Dedifferentiated amniotic fluid mesenchymal stem cell (primary cell): ENCODE results near the gene SHFL.

Experiments used
- DNase-seq: peaks from one replicate; pipeline ENCODE4 v3.0.0-alpha.2; 2016; ENCODE audit errors: extremely low spot score

The SHFL gene

DNA sequence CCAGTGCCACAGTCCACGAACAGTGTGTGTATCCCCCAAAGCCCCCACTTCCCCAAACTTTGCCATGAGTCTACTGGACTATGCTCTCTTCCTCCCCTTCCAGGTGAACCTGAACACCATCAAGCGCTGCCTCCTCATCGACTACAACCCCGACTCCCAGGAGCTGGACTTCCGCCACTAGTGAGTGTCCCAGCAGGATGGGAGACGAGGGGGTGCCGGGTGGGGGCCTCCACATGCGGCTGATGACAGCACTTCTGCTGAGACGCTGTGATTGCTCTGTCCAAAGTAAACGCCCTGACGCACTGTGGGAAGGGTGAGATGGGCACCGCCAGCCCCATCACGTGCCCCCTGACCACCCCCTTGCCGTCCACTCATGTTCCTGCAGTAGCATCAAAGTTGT is 23.4 kb downstream of the SHFL start:
- DNase-seq: no peak

DNA sequence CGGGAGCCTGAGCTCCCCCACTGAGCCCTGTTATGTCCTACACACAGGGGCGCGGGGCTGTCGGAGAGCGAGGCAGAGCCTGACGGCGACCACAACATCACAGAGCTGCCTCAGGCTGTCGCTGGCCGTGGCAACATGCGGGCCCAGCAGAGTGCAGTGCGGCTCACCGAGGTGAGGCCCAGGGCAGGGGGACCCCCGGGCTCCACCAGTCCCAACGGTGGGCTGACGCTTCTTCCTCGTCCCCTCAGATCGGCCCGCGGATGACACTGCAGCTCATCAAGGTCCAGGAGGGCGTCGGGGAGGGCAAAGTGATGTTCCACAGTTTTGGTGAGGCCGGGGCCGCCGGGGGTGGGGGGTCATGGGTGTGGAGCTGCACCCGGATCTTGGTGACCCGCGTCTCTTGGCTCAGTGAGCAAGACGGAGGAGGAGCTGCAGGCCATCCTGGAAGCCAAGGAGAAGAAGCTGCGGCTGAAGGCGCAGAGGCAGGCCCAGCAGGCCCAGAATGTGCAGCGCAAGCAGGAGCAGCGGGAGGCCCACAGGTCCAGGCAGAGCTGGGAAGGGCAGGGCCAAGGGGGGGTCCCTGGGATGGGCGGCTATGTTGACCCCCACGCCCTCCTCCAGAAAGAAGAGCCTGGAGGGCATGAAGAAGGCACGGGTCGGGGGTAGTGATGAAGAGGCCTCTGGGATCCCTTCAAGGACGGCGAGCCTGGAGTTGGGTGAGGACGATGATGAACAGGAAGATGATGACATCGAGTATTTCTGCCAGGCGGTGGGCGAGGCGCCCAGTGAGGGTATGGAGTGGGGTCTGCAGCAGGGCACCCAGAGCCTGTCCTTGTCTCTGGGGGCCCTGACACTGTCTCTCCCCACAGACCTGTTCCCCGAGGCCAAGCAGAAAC is 24.2 kb downstream of the SHFL start:
- no peak for DNase-seq

DNA sequence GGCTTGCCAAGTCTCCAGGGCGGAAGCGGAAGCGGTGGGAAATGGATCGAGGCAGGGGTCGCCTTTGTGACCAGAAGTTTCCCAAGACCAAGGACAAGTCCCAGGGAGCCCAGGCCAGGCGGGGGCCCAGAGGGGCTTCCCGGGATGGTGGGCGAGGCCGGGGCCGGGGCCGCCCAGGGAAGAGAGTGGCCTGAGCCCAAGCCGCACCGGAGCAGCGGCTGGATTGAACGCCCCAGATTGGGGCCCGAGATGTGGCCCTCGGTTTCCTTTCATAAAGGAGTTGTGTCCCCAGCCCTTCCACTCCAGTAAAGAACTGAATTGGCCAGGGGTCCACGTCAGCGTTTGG is 24.8 kb downstream of the SHFL start:
- no peak for DNase-seq

DNA sequence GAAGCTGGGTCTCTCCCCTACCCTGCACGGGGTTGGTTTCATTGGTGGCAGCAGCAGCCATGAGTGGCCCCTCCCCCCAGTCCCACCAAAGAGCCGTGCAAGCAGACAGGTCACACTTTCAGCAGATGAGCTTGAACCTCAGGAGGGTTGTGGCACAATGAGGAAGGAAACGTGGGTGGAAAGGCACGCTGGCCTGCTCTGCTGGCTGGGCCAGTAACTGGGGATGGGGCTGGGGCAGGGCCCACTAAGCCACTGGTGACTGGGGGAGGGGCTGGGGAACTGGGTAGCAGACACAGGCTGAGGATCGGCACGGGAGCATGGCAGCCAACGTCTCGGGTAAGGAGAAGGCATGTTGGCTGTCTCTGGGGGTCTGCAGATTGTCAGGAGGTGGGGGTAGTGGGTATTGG is 25.3 kb downstream of the SHFL start, which contains the start of gene P2RY11:
TSS of gene P2RY11 (plus strand) at position 289 of the 407 bp plus-strand sequence. CDS start at position 318, 29 bp downstream.
- no peak for DNase-seq

DNA sequence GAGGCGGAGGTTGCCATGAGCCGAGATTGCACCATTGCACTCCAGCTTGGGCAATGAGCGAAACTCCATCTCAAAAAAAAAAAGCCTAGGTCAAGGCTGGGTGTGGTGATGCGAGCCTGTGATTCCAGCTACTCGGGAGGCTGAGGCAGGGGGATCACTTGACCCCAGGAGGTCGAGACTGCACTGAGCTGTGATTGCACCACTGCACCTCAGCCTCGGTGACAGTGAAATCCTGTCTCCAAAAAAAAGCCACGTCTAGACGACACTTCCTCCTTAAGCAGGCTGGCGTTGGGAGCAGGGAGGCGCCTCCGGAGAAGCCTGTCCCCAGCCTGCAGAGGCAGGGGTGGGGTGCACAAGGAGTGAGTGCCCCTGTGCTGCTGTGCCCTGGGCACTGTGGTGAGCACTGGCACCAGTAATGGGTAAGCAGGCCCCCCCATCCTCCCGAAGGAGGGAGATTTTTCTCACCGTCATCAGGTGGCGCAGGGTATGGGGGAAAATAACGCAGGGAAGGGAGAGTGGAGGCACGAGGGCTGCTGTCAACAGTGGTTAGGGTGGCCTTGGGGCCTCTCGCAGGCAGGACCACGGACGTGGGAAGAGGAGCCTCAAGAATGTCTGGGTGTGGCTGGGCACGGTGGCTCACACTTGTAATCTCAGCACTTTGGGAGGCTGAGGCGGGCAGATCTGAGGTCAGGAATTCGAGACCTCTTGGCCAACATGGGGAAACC is 26.1 kb downstream of the SHFL start:
- no peak for DNase-seq

DNA sequence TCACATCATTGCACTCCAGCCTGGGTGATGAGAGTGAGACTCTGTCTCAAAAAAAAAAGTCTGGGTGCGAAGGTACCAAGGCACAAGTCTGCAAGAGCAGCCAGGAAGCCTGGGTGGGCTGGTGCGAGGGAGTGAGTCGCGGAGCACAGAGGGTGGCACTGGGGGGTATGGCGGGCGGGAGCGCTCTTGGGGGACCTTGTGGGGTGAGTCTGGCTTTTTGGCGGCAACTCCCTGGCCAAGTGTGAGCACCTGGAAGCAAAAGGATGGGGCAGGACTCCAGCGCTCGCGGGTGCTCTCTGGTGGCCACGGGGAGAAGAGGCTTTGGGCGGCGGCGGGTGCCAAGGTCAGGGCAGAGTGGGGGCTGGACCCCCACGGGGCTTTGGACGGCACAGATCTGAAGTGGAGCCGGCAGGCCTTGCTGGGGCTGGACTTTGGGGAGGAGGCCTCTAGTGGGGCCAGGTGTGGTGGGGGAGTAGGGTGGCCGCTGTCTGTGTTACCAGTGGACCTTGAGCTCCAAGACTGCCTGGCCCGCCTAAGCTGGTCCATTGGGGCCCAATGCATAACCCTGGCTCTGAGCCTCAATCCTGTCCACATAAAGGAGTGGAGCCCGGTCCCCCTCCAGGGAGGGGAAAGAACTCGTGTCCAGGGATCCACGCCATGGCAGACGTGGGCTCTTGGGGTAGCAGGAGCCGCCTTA is 26.9 kb downstream of the SHFL start:
- no peak for DNase-seq

DNA sequence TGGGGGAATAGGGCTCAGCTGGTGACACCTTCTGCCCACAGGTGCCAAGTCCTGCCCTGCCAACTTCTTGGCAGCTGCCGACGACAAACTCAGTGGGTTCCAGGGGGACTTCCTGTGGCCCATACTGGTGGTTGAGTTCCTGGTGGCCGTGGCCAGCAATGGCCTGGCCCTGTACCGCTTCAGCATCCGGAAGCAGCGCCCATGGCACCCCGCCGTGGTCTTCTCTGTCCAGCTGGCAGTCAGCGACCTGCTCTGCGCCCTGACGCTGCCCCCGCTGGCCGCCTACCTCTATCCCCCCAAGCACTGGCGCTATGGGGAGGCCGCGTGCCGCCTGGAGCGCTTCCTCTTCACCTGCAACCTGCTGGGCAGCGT is 27.5 kb downstream of the SHFL start:
- DNase-seq: no peak

DNA sequence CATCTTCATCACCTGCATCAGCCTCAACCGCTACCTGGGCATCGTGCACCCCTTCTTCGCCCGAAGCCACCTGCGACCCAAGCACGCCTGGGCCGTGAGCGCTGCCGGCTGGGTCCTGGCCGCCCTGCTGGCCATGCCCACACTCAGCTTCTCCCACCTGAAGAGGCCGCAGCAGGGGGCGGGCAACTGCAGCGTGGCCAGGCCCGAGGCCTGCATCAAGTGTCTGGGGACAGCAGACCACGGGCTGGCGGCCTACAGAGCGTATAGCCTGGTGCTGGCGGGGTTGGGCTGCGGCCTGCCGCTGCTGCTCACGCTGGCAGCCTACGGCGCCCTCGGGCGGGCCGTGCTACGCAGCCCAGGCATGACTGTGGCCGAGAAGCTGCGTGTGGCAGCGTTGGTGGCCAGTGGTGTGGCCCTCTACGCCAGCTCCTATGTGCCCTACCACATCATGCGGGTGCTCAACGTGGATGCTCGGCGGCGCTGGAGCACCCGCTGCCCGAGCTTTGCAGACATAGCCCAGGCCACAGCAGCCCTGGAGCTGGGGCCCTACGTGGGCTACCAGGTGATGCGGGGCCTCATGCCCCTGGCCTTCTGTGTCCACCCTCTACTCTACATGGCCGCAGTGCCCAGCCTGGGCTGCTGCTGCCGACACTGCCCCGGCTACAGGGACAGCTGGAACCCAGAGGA is 28.0 kb downstream of the SHFL start:
- no peak for DNase-seq

DNA sequence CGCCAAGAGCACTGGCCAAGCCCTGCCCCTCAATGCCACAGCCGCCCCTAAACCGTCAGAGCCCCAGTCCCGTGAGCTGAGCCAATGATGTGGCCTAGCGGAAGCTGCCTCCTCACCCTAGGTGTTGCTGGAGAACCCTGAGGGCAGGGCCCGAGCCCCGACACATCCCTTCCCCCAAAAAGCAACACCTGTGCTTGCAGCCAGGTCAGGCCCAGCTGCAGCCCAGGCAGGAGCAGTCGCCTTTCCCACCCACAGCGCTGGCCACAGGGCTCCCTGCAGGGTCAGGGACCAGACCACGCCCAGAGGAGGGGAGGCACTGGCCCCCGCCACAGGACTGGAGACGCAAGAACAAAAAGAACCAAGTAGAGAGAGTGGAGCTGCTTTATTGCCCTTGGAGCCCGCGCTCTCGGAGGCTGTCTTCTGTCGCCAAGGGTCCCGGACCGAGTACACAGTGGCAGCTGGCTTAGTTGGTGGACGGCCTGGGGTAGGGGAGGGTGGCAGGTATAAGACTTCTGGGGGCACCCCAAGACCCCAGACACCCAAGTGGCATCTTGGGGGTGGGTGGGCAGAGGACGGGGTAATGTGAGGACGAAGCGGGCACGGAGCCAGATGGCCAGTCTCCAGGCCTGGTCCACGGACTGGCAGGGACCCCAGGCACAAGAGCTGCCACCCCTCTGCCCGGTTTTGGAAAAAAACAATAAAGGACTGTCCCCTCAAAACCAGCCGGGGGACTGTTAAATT is 28.7 kb downstream of the SHFL start:
- no peak for DNase-seq

DNA sequence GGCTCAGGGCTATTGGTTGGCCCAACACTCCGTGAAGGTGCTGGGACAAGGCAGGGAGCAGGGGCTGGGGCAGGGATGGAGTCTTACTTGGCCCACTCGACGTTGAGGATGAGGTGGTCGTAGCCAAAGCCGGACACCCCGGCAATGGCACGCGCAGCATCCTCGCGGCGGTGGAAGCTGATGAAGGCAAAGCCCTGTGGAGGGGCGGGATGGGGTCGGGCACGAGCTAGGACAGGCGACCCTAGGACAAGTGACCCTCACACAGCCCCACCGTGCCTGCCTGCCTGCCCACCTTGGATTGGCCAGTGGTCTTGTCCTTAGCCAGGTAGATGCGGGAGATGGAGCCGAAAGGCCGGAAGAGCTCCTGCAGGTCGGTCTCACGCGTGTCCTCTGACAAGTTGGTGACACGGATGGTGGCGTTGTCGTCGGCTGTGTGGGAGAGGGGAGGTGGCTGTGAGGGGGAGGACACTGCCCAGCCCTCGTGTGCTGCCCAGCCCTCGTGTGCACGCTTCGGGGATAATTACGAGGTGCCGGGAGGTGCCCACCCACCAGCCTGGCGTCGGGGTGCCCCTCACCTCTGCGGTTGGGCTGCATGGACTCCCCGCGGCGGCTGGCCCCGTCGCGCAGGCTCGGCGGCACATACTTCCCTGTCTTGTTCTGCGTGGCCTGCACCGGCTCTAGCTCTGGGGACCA is 29.4 kb downstream of the SHFL start:
- no peak for DNase-seq

DNA sequence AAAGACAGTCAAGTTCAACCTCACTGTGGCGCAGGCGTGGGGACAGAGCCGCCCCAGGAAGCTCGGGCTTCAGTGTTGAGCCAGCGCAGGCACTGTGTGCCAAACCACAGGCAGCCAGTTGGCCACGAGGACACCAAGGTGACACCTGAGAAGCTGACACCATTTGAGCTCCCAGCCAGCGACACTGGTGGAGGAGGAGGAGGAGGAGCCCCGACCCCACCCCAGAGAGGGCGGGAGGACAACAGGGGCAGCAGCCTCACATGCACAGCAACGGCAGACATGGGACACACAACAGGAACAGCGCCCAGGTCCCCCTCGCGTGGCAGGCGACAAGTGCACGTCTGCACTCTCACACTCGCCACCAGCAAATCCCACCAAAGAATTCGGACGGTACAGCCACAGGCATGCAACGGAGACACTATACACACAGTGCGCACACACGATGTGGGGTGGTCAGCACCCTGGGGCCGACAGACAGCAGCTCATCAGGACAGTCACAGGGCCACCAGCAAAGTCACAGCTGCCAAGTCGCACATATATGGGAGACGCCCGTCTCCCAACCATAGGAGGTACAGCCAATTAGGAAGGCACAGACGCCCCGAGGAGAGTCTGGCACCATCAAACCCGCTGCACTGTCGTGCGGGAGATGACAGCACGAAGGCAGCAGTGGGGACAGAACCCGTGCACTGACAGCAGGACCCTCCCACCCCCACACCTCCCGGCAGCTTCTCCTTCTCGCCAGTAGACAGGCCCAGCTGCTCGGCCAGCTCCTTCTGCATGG is 30.2 kb downstream of the SHFL start:
- DNase-seq: no peak

DNA sequence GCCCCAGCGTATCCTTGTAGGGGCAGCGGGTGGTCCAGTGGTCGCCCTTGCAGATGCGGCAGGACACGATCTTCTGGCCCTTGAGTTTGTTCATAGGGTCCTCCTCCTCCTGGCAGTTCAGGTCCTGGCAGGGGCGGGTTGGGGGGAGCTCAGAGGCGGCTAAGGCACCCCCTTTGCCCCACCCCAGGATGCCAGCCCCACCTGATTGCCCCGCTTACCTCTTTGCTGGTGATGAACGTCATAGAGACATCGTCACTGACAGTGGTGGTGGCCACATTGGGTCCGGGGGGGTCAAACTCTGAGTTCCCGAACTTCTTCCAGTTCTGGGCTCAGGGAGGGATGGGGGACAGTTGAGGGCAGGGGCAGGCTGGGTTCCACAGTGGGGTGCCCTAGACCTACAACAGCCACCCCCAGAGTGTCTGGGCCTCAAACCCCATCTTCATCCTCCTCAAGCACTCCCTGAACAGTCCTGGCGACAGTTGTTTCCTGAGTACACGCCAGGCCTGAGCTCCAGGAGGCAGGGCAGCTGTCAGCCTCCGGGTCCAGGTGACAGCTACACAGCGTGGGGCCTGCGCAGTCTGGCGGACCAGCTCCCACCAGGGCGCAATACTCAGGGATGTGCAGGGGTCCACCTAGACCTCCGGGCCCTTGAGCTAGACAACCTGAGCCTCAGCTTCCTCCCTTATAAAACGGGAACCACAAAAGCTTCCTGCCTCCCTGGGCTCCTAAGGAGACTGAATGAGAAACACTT is 30.9 kb downstream of the SHFL start:
- no peak for DNase-seq

DNA sequence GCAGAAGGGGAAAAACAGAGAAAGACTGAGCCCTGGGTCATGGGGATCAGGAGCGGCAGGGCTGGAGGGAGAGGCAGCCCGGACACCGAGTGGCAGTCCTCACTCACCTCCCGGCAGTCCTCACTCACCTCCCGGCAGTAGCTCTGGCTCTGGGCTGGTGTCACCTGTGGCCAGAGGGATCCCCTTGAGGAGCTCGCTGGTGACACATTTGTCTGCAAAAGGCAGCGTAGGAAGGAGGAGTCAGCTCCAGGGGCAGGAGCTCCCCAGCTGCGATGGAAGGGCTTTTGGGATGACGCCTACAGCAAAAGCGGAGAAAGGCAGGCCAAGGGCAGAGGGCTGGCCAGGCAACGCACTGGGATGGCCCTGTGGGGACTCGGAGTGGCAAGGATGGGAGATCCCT is 32.8 kb downstream of the SHFL start:
- no peak for DNase-seq

DNA sequence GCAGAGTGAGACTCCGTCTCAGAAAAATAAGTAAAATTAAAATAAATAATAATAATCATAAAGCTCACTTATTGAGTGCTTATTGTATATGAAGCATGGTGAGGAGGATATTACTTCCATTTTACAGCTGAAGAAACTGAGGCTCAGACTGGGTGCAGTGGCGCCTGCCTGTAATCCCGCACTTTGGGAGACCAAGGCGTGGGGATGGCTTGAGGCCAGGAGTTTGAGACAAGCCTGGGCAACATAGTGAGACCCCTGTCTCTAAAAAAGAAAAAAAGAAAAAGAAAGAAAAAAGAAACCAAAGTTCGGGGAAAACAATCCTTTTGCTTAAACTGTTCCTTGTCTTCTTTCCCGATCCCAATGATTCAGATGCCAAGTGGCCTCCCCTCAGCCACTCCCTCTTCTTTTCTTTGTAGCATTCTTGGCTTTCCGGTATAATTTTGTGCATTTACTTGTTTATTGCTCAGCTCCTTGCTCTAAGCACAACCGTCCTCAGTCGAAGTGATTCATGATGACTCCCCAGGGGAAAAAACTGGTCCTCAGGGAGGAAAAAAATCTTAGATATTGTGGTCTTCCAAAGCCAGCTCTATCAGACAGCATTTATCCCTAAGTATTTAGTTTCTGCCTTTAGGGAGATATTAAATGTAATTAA is 34.5 kb downstream of the SHFL start:
- peak; percentile 75 for DNase-seq

DNA sequence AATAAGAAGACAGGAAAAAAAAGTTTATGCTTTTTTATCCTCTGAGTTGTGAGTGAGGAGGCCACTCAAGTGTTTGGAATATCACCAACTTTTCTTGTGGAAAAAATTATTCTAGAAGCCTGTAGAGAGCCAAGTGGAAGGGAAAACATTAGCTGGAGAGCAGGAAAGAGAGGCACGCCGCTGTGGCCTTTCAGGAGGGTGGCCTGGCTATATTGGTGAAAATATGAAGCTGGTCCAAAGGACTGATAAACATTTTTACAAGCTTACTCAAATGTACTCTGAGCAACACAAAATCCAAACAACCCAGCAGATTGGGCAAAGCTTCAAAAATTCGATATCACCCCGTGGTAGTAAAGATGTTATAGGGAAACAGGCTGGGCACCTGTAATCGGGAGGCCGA is 35.9 kb downstream of the SHFL start:
- DNase-seq: peak; percentile 37

DNA sequence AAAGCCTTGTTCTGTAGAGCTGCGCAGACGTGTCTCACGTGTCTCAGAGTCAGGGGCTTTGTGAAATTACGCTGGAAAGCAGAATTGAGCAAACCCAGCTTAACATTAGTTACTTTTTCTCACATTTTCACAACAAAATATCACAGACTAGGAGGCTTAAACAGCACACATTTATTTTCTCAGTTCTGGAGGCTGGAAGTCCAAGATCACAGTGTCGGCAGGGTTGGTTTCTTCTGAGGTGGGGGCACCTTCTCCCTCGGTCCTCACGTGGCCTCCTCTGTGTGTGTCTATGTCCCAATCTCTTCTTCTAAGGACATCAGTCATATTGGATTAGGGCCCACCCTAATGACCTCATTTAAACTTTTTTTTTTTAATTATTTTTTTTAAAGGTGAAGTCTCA is 38.3 kb downstream of the SHFL start:
- no peak for DNase-seq

DNA sequence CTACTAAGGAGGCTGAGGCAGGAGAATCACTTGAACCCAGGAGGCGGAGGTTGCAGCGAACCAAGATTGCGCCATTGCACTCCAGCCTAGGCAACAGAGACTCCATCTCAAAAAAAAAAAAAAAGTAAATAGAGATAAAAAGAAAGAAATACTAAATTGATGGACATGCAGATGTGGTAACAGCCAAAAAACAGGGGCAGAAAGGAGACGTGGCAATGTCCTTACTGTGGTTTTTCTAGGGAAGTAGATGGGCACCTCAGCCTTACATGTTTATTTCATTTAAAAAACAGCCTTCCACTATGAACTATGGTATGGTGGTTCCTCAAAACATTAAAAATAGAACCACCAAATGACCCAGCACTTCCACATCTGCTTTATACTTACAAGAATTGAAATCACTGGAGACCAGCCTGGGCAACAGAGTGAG is 40.1 kb downstream of the SHFL start:
- DNase-seq: no peak

DNA sequence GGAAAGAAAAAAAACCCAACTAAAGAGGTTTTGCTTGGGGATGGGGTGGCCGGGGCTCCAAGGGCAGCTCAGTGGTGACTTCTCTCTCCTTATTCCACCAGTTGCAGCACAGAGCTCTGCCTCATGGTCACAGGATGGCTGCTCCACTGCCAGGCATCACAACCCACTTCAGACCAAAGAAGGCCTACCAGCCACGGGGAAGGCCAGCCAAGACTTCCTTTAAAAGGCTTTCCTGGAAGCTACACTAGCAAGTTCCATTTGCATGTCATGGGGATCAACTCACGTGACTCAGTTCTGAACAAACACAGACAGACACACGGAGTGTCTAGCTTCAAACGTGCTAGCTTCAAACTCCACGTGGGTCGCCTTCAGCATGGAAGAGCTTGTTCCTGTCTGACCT is 46.8 kb downstream of the SHFL start:
- no peak for DNase-seq

DNA sequence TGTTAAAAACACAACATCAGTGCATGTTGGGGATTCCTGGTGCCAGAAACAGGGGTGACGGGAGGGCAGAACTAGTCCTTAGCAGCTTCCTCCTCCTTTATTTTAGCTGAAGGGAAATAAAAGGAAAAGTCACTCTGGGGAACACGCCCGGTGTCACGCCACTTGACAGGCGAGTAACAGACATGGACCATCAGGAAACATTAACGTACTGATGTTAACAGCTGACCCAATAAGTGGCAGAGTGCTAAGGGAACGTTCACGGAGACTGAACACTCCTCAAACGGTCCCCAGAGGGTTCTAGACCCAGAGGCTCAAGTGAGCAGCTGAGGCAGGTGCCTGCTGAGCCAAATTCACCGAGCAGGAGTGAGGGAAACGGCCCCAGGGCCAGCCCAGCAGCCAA is 47.5 kb downstream of the SHFL start:
- DNase-seq: no peak
